DOHH2 (cell line): ENCODE results near the gene GCC2.

ENCODE experiments used
- H3F3A ChIP-seq: fragments of 200-600 bp; sonication (generic), shearing (Covaris generic); 2 replicates; pipeline ENCODE4 v1.6.0; 2016; ENCODE audit warnings: antibody characterized with exemption, mild to moderate bottlenecking; ENCODE audit not compliant: control insufficient read depth, insufficient read depth
- H3K27ac ChIP-seq: fragments of 200-600 bp; sonication (generic); 2 replicates; pipeline ENCODE4 v1.5.1; 2014; ENCODE audit warnings: low read depth, mild to moderate bottlenecking, low read length, moderate library complexity
- H3K27me3 ChIP-seq: fragments of 200-600 bp; sonication (generic); 2 replicates; pipeline ENCODE4 v1.6.1; 2014; ENCODE audit warnings: mild to moderate bottlenecking, low read length, mixed read lengths; ENCODE audit not compliant: control insufficient read depth
- H3K36me3 ChIP-seq: fragments of 200-600 bp; sonication (generic); 2 replicates; pipeline ENCODE4 v1.6.1; 2014; ENCODE audit warnings: mild to moderate bottlenecking, low read length, moderate library complexity, mixed read lengths; ENCODE audit not compliant: control insufficient read depth
- H3K4me1 ChIP-seq: fragments of 200-600 bp; sonication (generic); 2 replicates; pipeline ENCODE4 v1.6.1; 2014; ENCODE audit warnings: mild to moderate bottlenecking, low read length, mixed read lengths; ENCODE audit not compliant: control insufficient read depth
- H3K4me2 ChIP-seq: fragments of 200-600 bp; sonication (generic); 2 replicates; pipeline ENCODE4 v1.6.0; 2014; ENCODE audit warnings: mild to moderate bottlenecking, low read length, moderate library complexity
- H3K4me3 ChIP-seq: fragments of 200-600 bp; sonication (generic); 2 replicates; pipeline ENCODE4 v1.5.1; 2014; ENCODE audit warnings: mild to moderate bottlenecking, low read length, mixed read lengths
- H3K79me2 ChIP-seq: fragments of 200-600 bp; sonication (generic); 2 replicates; pipeline ENCODE4 v1.6.1; 2014; ENCODE audit warnings: mild to moderate bottlenecking, low read length, mixed read lengths; ENCODE audit not compliant: control insufficient read depth
- H3K9me2 ChIP-seq: fragments of 200-600 bp; sonication (generic); replicated peaks from 2 replicates; pipeline ENCODE4 v1.6.1; 2014; ENCODE audit warnings: mild to moderate bottlenecking, low read length, mixed read lengths; ENCODE audit not compliant: control insufficient read depth
- H3K9me3 ChIP-seq: fragments of 200-600 bp; sonication (generic); 2 replicates; pipeline ENCODE4 v1.6.1; 2014; ENCODE audit warnings: antibody characterized with exemption, low read length, mixed read lengths; ENCODE audit not compliant: control insufficient read depth, insufficient read depth
- H4K20me1 ChIP-seq: fragments of 200-600 bp; sonication (generic); 2 replicates; pipeline ENCODE4 v1.6.0; 2014; ENCODE audit warnings: low read depth, mild to moderate bottlenecking, antibody characterized with exemption, low read length, moderate library complexity; ENCODE audit not compliant: control insufficient read depth, insufficient read depth
- CTCF ChIP-seq: fragments of 200-600 bp; sonication (generic); IDR thresholded peaks from one replicate; pipeline ENCODE4 v1.5.1; 2014; ENCODE audit warnings: antibody characterized with exemption, mild to moderate bottlenecking, low read depth, low read length; ENCODE audit not compliant: poor library complexity, severe bottlenecking
- EZH2phosphoT487 ChIP-seq: fragments of 200-600 bp; sonication (generic); IDR thresholded peaks from 2 replicates; pipeline ENCODE4 v1.6.1; 2017; ENCODE audit warnings: borderline replicate concordance, mild to moderate bottlenecking, antibody characterized with exemption, low read length, moderate library complexity, mixed read lengths

The GCC2 gene

GRCh38 chr2:108414256-108414876, 34.6 kb upstream of the GCC2 start:
- H3K27me3 ChIP-seq = no peaks in the 10 kb centered on the region
- H3K9me3 ChIP-seq = no peaks in the 10 kb centered on the region
- no peaks in the 10 kb centered on the region for H3K36me3 ChIP-seq
- H3K79me2 ChIP-seq = no peaks in the 10 kb centered on the region
- no peaks in the 10 kb centered on the region for H3K4me1 ChIP-seq
- TF ChIP-seq CTCF = no peak
- no peak for TF ChIP-seq EZH2phosphoT487
- no peak overlapping the region for H3K4me2 ChIP-seq
- H3K4me3 ChIP-seq = no peak overlapping the region
- no peaks in the 10 kb centered on the region for H3K9me2 ChIP-seq
- no peaks in the 10 kb centered on the region for H3F3A ChIP-seq
- no peak overlapping the region for H3K27ac ChIP-seq
- no peaks in the 10 kb centered on the region for H4K20me1 ChIP-seq

- Histone ChIP-seq H4K20me1 (no peaks in the 10 kb centered on the region), H3K27ac (no peak overlapping the region), H3K9me3 (no peaks in the 10 kb centered on the region), H3K4me2 (no peak overlapping the region), H3K36me3 (no peaks in the 10 kb centered on the region), H3F3A (no peaks in the 10 kb centered on the region), H3K9me2 (no peaks in the 10 kb centered on the region), H3K27me3 (no peaks in the 10 kb centered on the region), H3K4me3 (no peak overlapping the region), H3K4me1 (no peaks in the 10 kb centered on the region), H3K79me2 (no peaks in the 10 kb centered on the region)
- TF ChIP-seq EZH2phosphoT487 (no peak), CTCF (no peak)
These were observed 34.1 kb upstream of the GCC2 start for GRCh38 chr2:108414945-108415344.

- no peaks in the 10 kb centered on the region for H3K27me3 ChIP-seq
- no peaks in the 10 kb centered on the region for H3K4me1 ChIP-seq
- no peak for TF ChIP-seq EZH2phosphoT487
- no peak for TF ChIP-seq CTCF
- no peaks in the 10 kb centered on the region for H3K79me2 ChIP-seq
- no peaks in the 10 kb centered on the region for H3K9me3 ChIP-seq
- no peak overlapping the region for H3K4me3 ChIP-seq
- no peaks in the 10 kb centered on the region for H3K9me2 ChIP-seq
- H3K4me2 ChIP-seq = no peak overlapping the region
- H3K36me3 ChIP-seq = no peaks in the 10 kb centered on the region
- H3F3A ChIP-seq = no peaks in the 10 kb centered on the region
- no peaks in the 10 kb centered on the region for H4K20me1 ChIP-seq
- H3K27ac ChIP-seq = no peak overlapping the region
These were observed 31.8 kb upstream of the GCC2 start for GRCh38 chr2:108417254-108417653.

GRCh38 chr2:108418416-108418815, 30.6 kb upstream of the GCC2 start:
- Histone ChIP-seq H3K27ac (no peak overlapping the region), H3K4me3 (no peak overlapping the region), H3K4me1 (no peaks in the 10 kb centered on the region), H3F3A (no peaks in the 10 kb centered on the region), H3K4me2 (no peak overlapping the region), H3K9me2 (no peaks in the 10 kb centered on the region), H3K9me3 (no peaks in the 10 kb centered on the region), H3K79me2 (no peaks in the 10 kb centered on the region), H4K20me1 (no peaks in the 10 kb centered on the region), H3K27me3 (no peaks in the 10 kb centered on the region), H3K36me3 (no peaks in the 10 kb centered on the region)
- TF ChIP-seq CTCF (no peak), EZH2phosphoT487 (no peak)
